Measurements from ENCODE around the gene OPCML. TPM values are rescaled to one million over a fixed set of nuclear protein-coding genes. Genes with fewer than 3 reads are reported as not detected.

The OPCML gene
- total RNA-seq, 1 donor from 2014 or later = not detected

DNA sequence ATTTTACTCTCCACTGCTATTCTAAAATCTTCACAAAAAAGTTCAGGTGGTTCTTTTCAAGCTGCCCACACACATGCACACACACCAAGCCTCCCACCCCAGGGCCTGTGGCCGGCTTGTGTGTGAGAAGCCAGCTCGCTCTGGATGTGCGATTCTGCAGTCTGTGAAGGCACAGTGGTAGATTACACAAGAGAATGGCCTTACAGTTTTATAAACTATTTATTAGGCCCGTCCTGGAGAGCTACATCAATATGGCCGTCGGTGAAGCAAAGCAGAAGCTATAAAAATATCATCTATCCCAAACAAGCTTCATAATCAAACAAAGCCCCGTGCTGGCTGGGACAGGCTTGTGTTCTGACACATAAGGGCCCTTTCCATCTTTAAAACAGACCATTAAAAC lies 240.5 kb downstream of the OPCML start:
- DNase-seq = no peak
- ChIA-PET CTCF (no interaction called here), POLR2A (no interaction called here)
- ATAC-seq (ENCODE audit: low read depth) = no peak
- no peaks in the 10 kb centered on the region for H3K36me3 Mint-ChIP-seq (ENCODE audit: low read depth)
- no peak overlapping the region for H3K4me3 Mint-ChIP-seq
- no peaks in the 10 kb centered on the region for H3K27me3 Mint-ChIP-seq
- intact Hi-C loops (cut with micrococcal nuclease) = no loop called here
- no peak overlapping the region for H3K27ac Mint-ChIP-seq
- TF ChIP-seq CTCF (IDR thresholded peaks at IDR 0.05) = no peak
- no peaks in the 10 kb centered on the region for H3K4me1 Mint-ChIP-seq
- no peaks in the 10 kb centered on the region for H3K9me3 Mint-ChIP-seq

GRCh38 chr11:133285359-133285758 lies 246.9 kb downstream of the OPCML start:
- H3K27me3 Mint-ChIP-seq = no peaks in the 10 kb centered on the region
- H3K36me3 Mint-ChIP-seq (ENCODE audit: low read depth) = no peaks in the 10 kb centered on the region
- no peak overlapping the region for H3K4me3 Mint-ChIP-seq
- ChIA-PET CTCF (no interaction called here), POLR2A (no interaction called here)
- ATAC-seq (ENCODE audit: low read depth) (no peak), DNase-seq (no peak)
- no peak overlapping the region for H3K27ac Mint-ChIP-seq
- no peak for TF ChIP-seq CTCF (IDR thresholded peaks at IDR 0.05)
- no peaks in the 10 kb centered on the region for H3K9me3 Mint-ChIP-seq
- intact Hi-C loops (cut with micrococcal nuclease) = no loop called here
- no peaks in the 10 kb centered on the region for H3K4me1 Mint-ChIP-seq

- H3K4me3 Mint-ChIP-seq = no peak overlapping the region
- no peak for ATAC-seq (ENCODE audit: low read depth)
- H3K9me3 Mint-ChIP-seq = no peaks in the 10 kb centered on the region
- no peaks in the 10 kb centered on the region for H3K36me3 Mint-ChIP-seq (ENCODE audit: low read depth)
- intact Hi-C loops (cut with micrococcal nuclease) = no loop called here
- ChIA-PET POLR2A (no interaction called here), CTCF (no interaction called here)
- no peak for DNase-seq
- H3K27me3 Mint-ChIP-seq = no peaks in the 10 kb centered on the region
- no peaks in the 10 kb centered on the region for H3K4me1 Mint-ChIP-seq
- no peak overlapping the region for H3K27ac Mint-ChIP-seq
- TF ChIP-seq CTCF (IDR thresholded peaks at IDR 0.05) = no peak
Measured at GRCh38 chr11:133284156-133284555, 248.1 kb downstream of the OPCML start.

GRCh38 chr11:133277886-133278285 lies 254.4 kb downstream of the OPCML start:
- H3K4me3 Mint-ChIP-seq = no peak overlapping the region

More at GRCh38 chr11:133277886-133278285, 254.4 kb downstream of the OPCML start:
- ATAC-seq (ENCODE audit: low read depth) (no peak), DNase-seq (no peak)
- Mint-ChIP-seq H3K4me1 (no peaks in the 10 kb centered on the region), H3K9me3 (no peaks in the 10 kb centered on the region), H3K27ac (no peak overlapping the region), H3K36me3 (ENCODE audit: low read depth) (no peaks in the 10 kb centered on the region), H3K27me3 (no peaks in the 10 kb centered on the region)
- ChIA-PET CTCF (no interaction called here), POLR2A (no interaction called here)
- no peak for TF ChIP-seq CTCF (IDR thresholded peaks at IDR 0.05)
- intact Hi-C loops (cut with micrococcal nuclease) = no loop called here

Measured in activated B cell treated with CpG ODN at 0.5 μM for 24 hours (primary cell).